Heart left ventricle (tissue), 13 donors: ENCODE results near the gene PITHD1.

Experiments used
- CTCF ChIP-seq, 12 donors: fragments of 200-600 bp; sonication (generic) in 4 of 12; IDR thresholded peaks; one replicate each; pipeline versions ENCODE4 v1.5.0 to v1.8.0; 2018 to 2022; ENCODE audit warnings: antibody characterized with exemption in 12 of 12, mild to moderate bottlenecking in 5 of 12
- POLR2A ChIP-seq, 2 donors: fragments of 450-650 bp; IDR thresholded peaks; one replicate each; pipeline ENCODE4 v1.6.1; 2017; ENCODE audit warnings: antibody characterized with exemption in 2 of 2, mild to moderate bottlenecking in 2 of 2, moderate library complexity in 2 of 2
- donor health status: ischemic (EF 13 %, LVEDD 7.1; RV severe dilation, severe dysfunction).
- donor health status: DM: no; HTN: yes; CAD: no.
- donor health status: DM: no; HTN: no; CAD: no.
- donor health status: ischemic (EF 25% LVEDD 6.9; RV normal size, moderate dysfunction).
- donor health status: ischemic (EF 25% LVEDD 5.7; RV mildly dilated, moderate dysfunction).
- donor health status: ischemic (EF 35%, LVEDD 5.7; RV mildly dilated, moderate dysfunction).
- donor health status: nonischemic (EF 11% LVEDD 7.7; RV severe dilation, severe dysfunction).
- donor health status: DM: yes; HTN: yes; CAD: no.
- donor health status: PGD.
- donor health status: ischemic (EF 29% LVEDD 5.4; RV normal size, mild dysfunction).
- donor health status: nonischemic (EF 23%, LVEDD 6.1; RV moderate dilation, normal function).

GRCh38 chr1:23772854-23773242, 5.4 kb upstream of the PITHD1 start:
- TF ChIP-seq POLR2A (IDR thresholded peaks at IDR 0.05) = no peak
- TF ChIP-seq CTCF (IDR thresholded peaks at IDR 0.05) = no peak
